H54 (cell line): Measurements from ENCODE around the gene ADGRF1.
"Not testable (repeated sequence)": the region's sequence is repeated elsewhere in the genome, so short reads cannot be mapped to it uniquely, and the experiment has no call there.

ENCODE experiments used
- DNase-seq: peaks from one replicate; pipeline ENCODE4 v3.0.0; 2011; ENCODE audit warnings: low spot score, mixed read lengths; ENCODE audit not compliant: insufficient read length
- FAIRE-seq: peaks from 3 replicates; lab custom pipeline; 2011; peaks lifted over from hg19 to GRCh38; lab: Jason Lieb, UNC
- POLR2A ChIP-seq: IDR thresholded peaks from 2 replicates; pipeline ENCODE4 v1.6.1; 2011; ENCODE audit warnings: low read depth, mild to moderate bottlenecking, low read length

ADGRF1 gene

GRCh38 chr6:46993846-46994245 lies 48.3 kb downstream of the ADGRF1 start:
- DNase-seq (peak; percentile 52), FAIRE-seq (peak; percentile 79)
- TF ChIP-seq POLR2A, result no peak

- FAIRE-seq, result not testable (repeated sequence)
These were observed 49.7 kb downstream of the ADGRF1 start for GRCh38 chr6:46992391-46992790.

GRCh38 chr6:46990818-46991510 lies 51.2 kb downstream of the ADGRF1 start:
- not testable (repeated sequence) for DNase-seq
- peak; percentile 90 for FAIRE-seq

More at GRCh38 chr6:46992391-46992790, 49.7 kb downstream of the ADGRF1 start:
- DNase-seq, result not testable (repeated sequence)

- DNase-seq (no peak), FAIRE-seq (no peak)
- TF ChIP-seq POLR2A, result no peak
These were observed 52.0 kb downstream of the ADGRF1 start for GRCh38 chr6:46990031-46990644.

GRCh38 chr6:46989398-46989797 lies 52.7 kb downstream of the ADGRF1 start:
- FAIRE-seq (no peak), DNase-seq (no peak)
- TF ChIP-seq POLR2A, result no peak

GRCh38 chr6:46985943-46986342 lies 56.2 kb downstream of the ADGRF1 start:
- no peak for DNase-seq
- FAIRE-seq, result no peak
- no peak for TF ChIP-seq POLR2A

- DNase-seq (no peak), FAIRE-seq (no peak)
- TF ChIP-seq POLR2A, result no peak
These were observed 59.1 kb downstream of the ADGRF1 start for GRCh38 chr6:46983007-46983411.

GRCh38 chr6:46979206-46979605 lies 62.9 kb downstream of the ADGRF1 start:
- no peak for TF ChIP-seq POLR2A
- no peak for DNase-seq
- FAIRE-seq, result no peak

GRCh38 chr6:46974786-46975185 lies 67.3 kb downstream of the ADGRF1 start:
- no peak for TF ChIP-seq POLR2A
- DNase-seq (no peak), FAIRE-seq (no peak)

- FAIRE-seq, result no peak
- no peak for TF ChIP-seq POLR2A
These were observed 69.1 kb downstream of the ADGRF1 start for GRCh38 chr6:46973029-46973428.

GRCh38 chr6:46972531-46972930 lies 69.6 kb downstream of the ADGRF1 start:
- DNase-seq (no peak), FAIRE-seq (no peak)
- no peak for TF ChIP-seq POLR2A

More at GRCh38 chr6:46973029-46973428, 69.1 kb downstream of the ADGRF1 start:
- DNase-seq, result no peak

GRCh38 chr6:46969206-46969605 lies 72.9 kb downstream of the ADGRF1 start:
- no peak for TF ChIP-seq POLR2A
- FAIRE-seq, result no peak

GRCh38 chr6:46967826-46968349 lies 74.2 kb downstream of the ADGRF1 start:
- FAIRE-seq, result no peak
- TF ChIP-seq POLR2A, result no peak
- no peak for DNase-seq

More at GRCh38 chr6:46969206-46969605, 72.9 kb downstream of the ADGRF1 start:
- DNase-seq, result no peak

GRCh38 chr6:46964716-46965519 lies 77.2 kb downstream of the ADGRF1 start:
- FAIRE-seq (no peak), DNase-seq (no peak)
- TF ChIP-seq POLR2A, result no peak
